Chondrocyte (in vitro differentiated cells): Measurements from ENCODE around the gene SORCS1. TPM values are rescaled to one million over a fixed set of nuclear protein-coding genes. Genes with fewer than 3 reads are reported as not detected.

Experiments used
- DNase-seq: peaks from one replicate; pipeline ENCODE4 v3.0.0; 2021; ENCODE audit warnings: mixed read lengths, low spot score
- H3K27ac Mint-ChIP-seq: one replicate; pipeline ENCODE4 v1.8.0; 2021; ENCODE audit warnings: mild to moderate bottlenecking, moderate library complexity, mixed read lengths; ENCODE audit not compliant: unreplicated experiment
- H3K27me3 Mint-ChIP-seq: 2 replicates; pipeline ENCODE4 v1.8.0; 2021; ENCODE audit warnings: low read depth, mixed read lengths
- H3K36me3 Mint-ChIP-seq: 2 replicates; pipeline ENCODE4 v1.8.0; 2021; ENCODE audit warnings: low read depth, mixed read lengths
- H3K4me1 Mint-ChIP-seq: 2 replicates; pipeline ENCODE4 v1.8.0; 2021; ENCODE audit warnings: low read depth, mild to moderate bottlenecking, mixed read lengths
- H3K4me3 Mint-ChIP-seq: one replicate; pipeline ENCODE4 v1.8.0; 2021; ENCODE audit warnings: mild to moderate bottlenecking, moderate library complexity, mixed read lengths; ENCODE audit not compliant: unreplicated experiment
- H3K9me3 Mint-ChIP-seq: 2 replicates; pipeline ENCODE4 v1.8.0; 2021; ENCODE audit warnings: low read depth, mixed read lengths
- total RNA-seq: library from RNA; stranded (reverse); gene quantifications from 3 replicates; pipeline ENCODE4 v1.2.1, GENCODE V29; 2021
- TF ChIP-seq, protein P1 (sequence below): fragments of 200-600 bp; sonication (generic); IDR thresholded peaks from 2 replicates; pipeline ENCODE4 v1.5.0; 2021; ENCODE audit warnings: antibody characterized with exemption, mild to moderate bottlenecking, moderate library complexity

The SORCS1 gene
- total RNA-seq, 1 donor from 2014 or later: not detected

DNA sequence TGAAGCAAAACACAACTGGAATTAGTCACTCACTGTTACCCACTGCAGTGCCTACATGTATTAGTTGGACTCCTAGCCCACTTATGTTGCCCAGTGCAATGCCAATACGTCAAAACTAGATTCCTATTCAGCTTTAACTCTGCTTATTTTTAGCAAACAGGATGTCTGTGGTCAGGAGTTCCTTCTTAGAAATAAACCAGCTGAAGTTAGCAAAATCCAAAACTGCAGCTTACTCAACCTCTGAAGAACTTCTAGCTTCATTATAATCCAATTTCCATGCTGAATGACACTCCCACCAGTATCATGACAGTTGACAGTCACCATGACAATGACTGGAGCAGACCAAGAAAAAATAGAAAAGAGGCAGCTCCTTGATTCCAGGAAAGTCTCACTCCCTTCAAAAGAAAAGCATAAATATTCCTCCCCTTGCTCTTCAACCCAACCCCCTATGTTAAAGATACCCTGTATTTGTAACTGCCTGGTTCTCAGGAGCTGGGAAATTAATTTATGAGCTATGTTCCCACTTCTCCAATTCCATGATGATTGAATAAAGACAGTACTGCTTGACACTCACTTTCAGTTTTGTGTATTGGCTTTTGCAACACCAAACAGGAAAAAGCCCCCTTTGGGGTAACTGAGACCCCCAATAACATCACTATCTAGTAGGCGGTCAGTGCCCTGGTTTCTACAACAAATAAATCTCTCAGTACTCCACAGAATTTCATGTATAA lies 327.4 kb downstream of the SORCS1 start:
- no peaks in the 10 kb centered on the region for H3K4me1 Mint-ChIP-seq
- DNase-seq: no peak
- TF ChIP-seq, protein P1, sequence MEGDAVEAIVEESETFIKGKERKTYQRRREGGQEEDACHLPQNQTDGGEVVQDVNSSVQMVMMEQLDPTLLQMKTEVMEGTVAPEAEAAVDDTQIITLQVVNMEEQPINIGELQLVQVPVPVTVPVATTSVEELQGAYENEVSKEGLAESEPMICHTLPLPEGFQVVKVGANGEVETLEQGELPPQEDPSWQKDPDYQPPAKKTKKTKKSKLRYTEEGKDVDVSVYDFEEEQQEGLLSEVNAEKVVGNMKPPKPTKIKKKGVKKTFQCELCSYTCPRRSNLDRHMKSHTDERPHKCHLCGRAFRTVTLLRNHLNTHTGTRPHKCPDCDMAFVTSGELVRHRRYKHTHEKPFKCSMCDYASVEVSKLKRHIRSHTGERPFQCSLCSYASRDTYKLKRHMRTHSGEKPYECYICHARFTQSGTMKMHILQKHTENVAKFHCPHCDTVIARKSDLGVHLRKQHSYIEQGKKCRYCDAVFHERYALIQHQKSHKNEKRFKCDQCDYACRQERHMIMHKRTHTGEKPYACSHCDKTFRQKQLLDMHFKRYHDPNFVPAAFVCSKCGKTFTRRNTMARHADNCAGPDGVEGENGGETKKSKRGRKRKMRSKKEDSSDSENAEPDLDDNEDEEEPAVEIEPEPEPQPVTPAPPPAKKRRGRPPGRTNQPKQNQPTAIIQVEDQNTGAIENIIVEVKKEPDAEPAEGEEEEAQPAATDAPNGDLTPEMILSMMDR: no peak
- no peak overlapping the region for H3K4me3 Mint-ChIP-seq
- H3K27me3 Mint-ChIP-seq: no peaks in the 10 kb centered on the region
- H3K27ac Mint-ChIP-seq: no peak overlapping the region
- H3K9me3 Mint-ChIP-seq: peaks cover 4% of the 10 kb centered on the region
- H3K36me3 Mint-ChIP-seq: no peaks in the 10 kb centered on the region

DNA sequence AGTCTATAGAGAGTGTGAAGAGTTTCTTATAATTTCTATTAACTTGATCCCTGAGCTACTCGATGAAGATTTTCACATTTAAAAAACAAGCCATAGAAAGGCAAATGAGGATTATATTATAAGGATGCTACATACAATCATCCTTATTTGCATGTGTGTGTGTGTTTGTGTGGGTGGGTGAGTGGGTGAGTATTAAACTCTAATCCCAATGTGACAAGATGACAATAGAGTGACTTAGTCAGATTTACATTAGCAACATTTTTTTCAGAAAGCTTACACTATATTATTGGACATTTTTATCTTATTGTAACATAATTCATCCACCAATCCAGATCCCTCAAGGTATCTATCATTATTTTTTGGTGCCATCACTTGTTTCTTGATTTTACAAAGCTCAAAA lies 331.7 kb downstream of the SORCS1 start:
- TF ChIP-seq, protein P1: no peak
- Mint-ChIP-seq H3K27ac (no peak overlapping the region), H3K36me3 (no peaks in the 10 kb centered on the region)

DNA sequence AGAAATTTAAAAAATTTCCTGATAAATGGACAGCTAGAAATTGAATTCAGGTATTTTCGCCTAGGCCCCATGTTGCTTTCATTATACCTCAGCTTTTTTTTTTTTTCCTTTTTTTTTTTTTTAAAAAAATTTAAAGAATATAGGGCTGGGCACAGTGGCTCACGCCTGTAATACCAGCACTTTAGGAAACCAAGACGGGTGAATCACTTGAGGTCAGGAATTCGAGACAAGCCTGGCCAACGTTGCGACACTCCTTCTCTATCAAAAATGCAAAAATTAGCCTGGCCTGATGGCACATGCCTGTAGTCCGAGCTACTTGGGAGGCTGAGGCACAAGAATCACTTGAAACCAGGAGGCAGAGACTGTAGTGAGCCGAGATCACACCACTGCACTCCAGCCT lies 334.0 kb downstream of the SORCS1 start:
- peaks cover 5% of the 10 kb centered on the region for H3K9me3 Mint-ChIP-seq
- no peaks in the 10 kb centered on the region for H3K36me3 Mint-ChIP-seq
- no peak overlapping the region for H3K27ac Mint-ChIP-seq
- TF ChIP-seq, protein P1: no peak
- DNase-seq: no peak
- H3K4me1 Mint-ChIP-seq: peaks cover 8% of the 10 kb centered on the region
- H3K27me3 Mint-ChIP-seq: no peaks in the 10 kb centered on the region
- no peak overlapping the region for H3K4me3 Mint-ChIP-seq

More for the DNA sequence above, 331.7 kb downstream of the SORCS1 start:
- Mint-ChIP-seq H3K9me3 (peaks cover 5% of the 10 kb centered on the region), H3K4me3 (no peak overlapping the region), H3K4me1 (no peaks in the 10 kb centered on the region), H3K27me3 (no peaks in the 10 kb centered on the region)
- no peak for DNase-seq

DNA sequence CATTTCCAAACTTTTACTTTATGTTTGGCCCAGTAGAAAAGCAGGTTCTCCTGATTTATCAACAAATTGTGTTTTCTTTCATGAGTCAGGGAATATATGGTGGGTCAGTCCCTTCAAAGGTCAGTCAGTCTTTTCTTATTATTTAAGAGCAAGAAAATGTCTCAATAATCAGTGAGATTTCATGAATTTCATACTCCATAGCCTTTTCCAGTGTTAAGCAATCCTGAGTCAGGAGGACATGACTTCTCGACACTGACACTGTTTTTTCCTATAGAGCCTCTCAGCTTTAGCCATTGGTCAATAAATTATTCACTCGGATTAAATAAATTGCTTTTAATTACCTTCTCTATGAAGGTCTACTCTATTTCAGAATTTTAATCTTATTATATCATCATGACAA lies 334.5 kb downstream of the SORCS1 start:
- Mint-ChIP-seq H3K4me3 (no peak overlapping the region), H3K9me3 (peaks cover 5% of the 10 kb centered on the region), H3K27me3 (no peaks in the 10 kb centered on the region), H3K36me3 (no peaks in the 10 kb centered on the region), H3K27ac (no peak overlapping the region), H3K4me1 (peaks cover 8% of the 10 kb centered on the region)
- TF ChIP-seq, protein P1: no peak
- no peak for DNase-seq

DNA sequence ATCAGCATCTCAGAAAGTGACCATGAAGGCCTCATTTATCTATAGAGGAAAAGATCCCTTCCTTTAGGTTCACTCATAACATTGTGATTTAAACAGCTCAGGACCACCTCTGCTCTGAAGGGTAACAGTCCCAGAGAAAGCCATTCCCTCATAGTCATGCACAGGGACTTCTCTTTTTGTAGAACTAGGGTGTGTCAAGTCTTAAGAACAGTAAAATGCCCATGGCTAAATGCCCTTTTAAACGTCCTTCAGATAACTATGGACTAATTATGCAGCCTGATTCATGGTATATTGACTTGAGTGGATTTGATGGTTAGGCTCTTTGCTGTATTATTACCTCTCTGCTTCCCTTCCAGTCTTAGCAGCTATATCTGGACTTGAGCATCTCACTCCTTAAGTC lies 337.8 kb downstream of the SORCS1 start:
- Mint-ChIP-seq H3K9me3 (peaks cover 2% of the 10 kb centered on the region), H3K27me3 (no peaks in the 10 kb centered on the region)
- TF ChIP-seq, protein P1: no peak

More for the DNA sequence above, 337.8 kb downstream of the SORCS1 start:
- Mint-ChIP-seq H3K4me3 (no peak overlapping the region), H3K4me1 (peaks cover 8% of the 10 kb centered on the region), H3K27ac (no peak overlapping the region), H3K36me3 (no peaks in the 10 kb centered on the region)
- no peak for DNase-seq
